HEK293T (cell line): ENCODE data around the gene HK1.

Experiments used
- CTCF ChIA-PET: fragments of 350-600 bp; formaldehyde crosslinking; extraction: SDS; loops from one replicate; lab custom pipeline; 2021; ENCODE audit warnings: antibody characterized with exemption, inconsistent platforms; lab: Yijun Ruan, JAX
- POLR2A ChIA-PET: fragments of 350-600 bp; formaldehyde crosslinking; extraction: SDS; loops from one replicate; lab custom pipeline; 2020; ENCODE audit warnings: antibody characterized with exemption, inconsistent platforms; lab: Yijun Ruan, JAX
- DNase-seq: peaks from one replicate; pipeline ENCODE4 v3.0.0; 2012; ENCODE audit warnings: mixed read lengths; ENCODE audit errors: extremely low spot score
- ARNT ChIP-seq: fragments of 450-650 bp; IDR thresholded peaks from 2 replicates; pipeline ENCODE4 v1.6.1; 2017; ENCODE audit warnings: mild to moderate bottlenecking
- BHLHE40 ChIP-seq: fragments of 450-650 bp; IDR thresholded peaks from 2 replicates; pipeline ENCODE4 v1.6.1; 2016; ENCODE audit warnings: mild to moderate bottlenecking, moderate library complexity, borderline replicate concordance
- CTBP1 ChIP-seq: fragments of 450-650 bp; IDR thresholded peaks from 2 replicates; pipeline ENCODE4 v1.6.1; 2016; ENCODE audit warnings: borderline replicate concordance
- ELF4 ChIP-seq: fragments of 450-650 bp; IDR thresholded peaks from 2 replicates; pipeline ENCODE4 v1.6.1; 2017; ENCODE audit warnings: antibody characterized with exemption
- FOXA1 ChIP-seq: fragments of 450-650 bp; IDR thresholded peaks from 2 replicates; pipeline ENCODE4 v1.6.1; 2016; ENCODE audit warnings: mild to moderate bottlenecking
- FOXK2 ChIP-seq: fragments of 450-650 bp; IDR thresholded peaks from 2 replicates; pipeline ENCODE4 v1.6.1; 2016; ENCODE audit warnings: mild to moderate bottlenecking
- FOXM1 ChIP-seq: fragments of 450-650 bp; IDR thresholded peaks from 2 replicates; pipeline ENCODE4 v1.6.1; 2017; ENCODE audit warnings: mild to moderate bottlenecking, borderline replicate concordance
- HDGF ChIP-seq: fragments of 450-650 bp; IDR thresholded peaks from 2 replicates; pipeline ENCODE4 v1.6.1; 2017; ENCODE audit warnings: antibody characterized with exemption, borderline replicate concordance
- L3MBTL2 ChIP-seq: fragments of 450-650 bp; conservative IDR thresholded peaks from 2 replicates; pipeline ENCODE4 v1.6.1; 2016; ENCODE audit warnings: mild to moderate bottlenecking
- LEF1 ChIP-seq: fragments of 450-650 bp; IDR thresholded peaks from 2 replicates; pipeline ENCODE4 v1.6.1; 2017; ENCODE audit warnings: mild to moderate bottlenecking, borderline replicate concordance
- NFRKB ChIP-seq: fragments of 450-650 bp; IDR thresholded peaks from 2 replicates; pipeline ENCODE4 v1.6.1; 2016; ENCODE audit warnings: mild to moderate bottlenecking, moderate library complexity
- PKNOX1 ChIP-seq: fragments of 450-650 bp; IDR thresholded peaks from 2 replicates; pipeline ENCODE4 v1.6.1; 2016
- SP1 ChIP-seq: fragments of 450-650 bp; IDR thresholded peaks from 2 replicates; pipeline ENCODE4 v1.6.1; 2017
- SUZ12 ChIP-seq: fragments of 450-650 bp; IDR thresholded peaks from 2 replicates; pipeline ENCODE4 v1.6.1; 2016; ENCODE audit warnings: mild to moderate bottlenecking
- TARDBP ChIP-seq: fragments of 450-650 bp; IDR thresholded peaks from 2 replicates; pipeline ENCODE4 v1.6.1; 2016
- ZNF384 ChIP-seq: fragments of 450-650 bp; IDR thresholded peaks from 2 replicates; pipeline ENCODE4 v1.6.1; 2016

The HK1 gene

GRCh38 chr10:69385454-69386350 lies 107.4 kb downstream of the HK1 start:
- TF ChIP-seq ZNF384, result no peak
- no peak for TF ChIP-seq CTBP1
- no peak for TF ChIP-seq LEF1
- TF ChIP-seq FOXK2, result no peak
- TF ChIP-seq FOXA1, result no peak
- TF ChIP-seq ELF4, result no peak
- TF ChIP-seq FOXM1, result no peak
- ChIA-PET POLR2A (no interaction called here), CTCF (no interaction called here)
- no peak for DNase-seq

GRCh38 chr10:69387500-69387899 lies 109.2 kb downstream of the HK1 start:
- ChIA-PET POLR2A (no interaction called here), CTCF (no interaction called here)
- DNase-seq, result no peak
- TF ChIP-seq ZNF384 (no peak), ELF4 (no peak), BHLHE40 (no peak), NFRKB (no peak), CTBP1 (no peak), SP1 (no peak), FOXM1 (no peak), LEF1 (no peak), FOXK2 (no peak), SUZ12 (no peak), ARNT (no peak), FOXA1 (no peak), TARDBP (no peak), HDGF (no peak), PKNOX1 (no peak), L3MBTL2 (no peak)

GRCh38 chr10:69388488-69388887 lies 110.2 kb downstream of the HK1 start:
- CTCF ChIA-PET, result no interaction called here
- POLR2A ChIA-PET, result no interaction called here
- no peak for DNase-seq
- TF ChIP-seq TARDBP, result no peak
- TF ChIP-seq CTBP1, result no peak
- no peak for TF ChIP-seq PKNOX1
- no peak for TF ChIP-seq ZNF384
- TF ChIP-seq FOXM1, result no peak
- no peak for TF ChIP-seq BHLHE40
- TF ChIP-seq L3MBTL2, result no peak
- TF ChIP-seq FOXA1, result no peak
- no peak for TF ChIP-seq LEF1
- no peak for TF ChIP-seq ELF4
- TF ChIP-seq NFRKB, result no peak
- TF ChIP-seq SUZ12, result no peak
- TF ChIP-seq SP1, result no peak
- no peak for TF ChIP-seq FOXK2
- TF ChIP-seq ARNT, result no peak
- no peak for TF ChIP-seq HDGF

GRCh38 chr10:69389827-69390490 lies 111.7 kb downstream of the HK1 start:
- ChIA-PET POLR2A (no interaction called here), CTCF (interaction anchor here (0.6 to 1.9 kb wide), 5 partner anchors 16 to 158 kb away, joined by 3 to 5 read pairs (median 3); no protein-coding TSS in a partner anchor)
- TF ChIP-seq ARNT (no peak), CTBP1 (no peak), ZNF384 (no peak), FOXK2 (no peak), ELF4 (no peak), FOXA1 (no peak), PKNOX1 (no peak), HDGF (no peak), L3MBTL2 (no peak), LEF1 (no peak), BHLHE40 (no peak), SUZ12 (no peak), TARDBP (no peak), SP1 (no peak)
- no peak for DNase-seq

GRCh38 chr10:69391158-69391557 lies 112.9 kb downstream of the HK1 start:
- POLR2A ChIA-PET, result no interaction called here
- no peak for DNase-seq
- no peak for TF ChIP-seq ELF4
- TF ChIP-seq TARDBP, result no peak
- TF ChIP-seq LEF1, result no peak
- TF ChIP-seq FOXK2, result no peak
- CTCF ChIA-PET, result interaction anchor here (1.0 to 1.9 kb wide), 2 partner anchors 15 to 17 kb away, joined by 3 to 5 read pairs; no protein-coding TSS in a partner anchor

- CTCF ChIA-PET, result interaction anchor here (0.6 to 1.6 kb wide), 5 partner anchors 15 to 155 kb away, joined by 3 to 15 read pairs (median 9); no protein-coding TSS in a partner anchor
- TF ChIP-seq BHLHE40 (no peak), SUZ12 (no peak), FOXA1 (no peak), SP1 (no peak), ELF4 (no peak), FOXM1 (no peak), HDGF (no peak)
- POLR2A ChIA-PET, result interaction anchor here (1.3 to 1.7 kb wide), 2 partner anchors 73 to 75 kb away, joined by 3 to 6 read pairs; no protein-coding TSS in a partner anchor
- DNase-seq, result peak; percentile 88
These were observed 114.2 kb downstream of the HK1 start for GRCh38 chr10:69392481-69393000.
